Left cardiac atrium (tissue), 4 donors: ENCODE results near the gene CD59. TPM values are rescaled to one million over a fixed set of nuclear protein-coding genes. Genes with fewer than 3 reads are reported as not detected.

Experiments
- ATAC-seq, 2 donors: fragments of 200-7000 bp; cut with Tn5 transposase; one replicate each; pipeline ENCODE4 v1.9.1; 2020; ENCODE audit warnings: mild to moderate bottlenecking in 2 of 2, moderate library complexity in 2 of 2
- DNase-seq: peaks from one replicate; pipeline ENCODE4 v3.0.0-alpha.2; 2020
- intact Hi-C, 2 donors: fragments of 100-400 bp; cut with DNase I; formaldehyde crosslinking; loops; one replicate each; pipeline versions ENCODE4 v1.14.1 to v1.15.1; 2022 to 2023
- total RNA-seq, 2 donors: library from RNA; stranded (reverse); fragmentation: NEBNext Ultra II Directional; extraction: Animal tissue kit (Norgen Biotek cat#: 25700); gene quantifications; one replicate each; pipeline ENCODE4 v1.2.1, GENCODE V29; 2021
- donor health status: DM: no; HTN: yes; CAD: no.
- donor health status: DM: no; HTN: yes; CAD: no; lungs with severe emphysema.
- donor health status: DM: yes; HTN: yes; CAD: no.
- donor health status: Dilated cardiomyopathy.

The CD59 gene
- total RNA-seq, 2 donors from 2014 or later: 633 to 874 TPM

DNA sequence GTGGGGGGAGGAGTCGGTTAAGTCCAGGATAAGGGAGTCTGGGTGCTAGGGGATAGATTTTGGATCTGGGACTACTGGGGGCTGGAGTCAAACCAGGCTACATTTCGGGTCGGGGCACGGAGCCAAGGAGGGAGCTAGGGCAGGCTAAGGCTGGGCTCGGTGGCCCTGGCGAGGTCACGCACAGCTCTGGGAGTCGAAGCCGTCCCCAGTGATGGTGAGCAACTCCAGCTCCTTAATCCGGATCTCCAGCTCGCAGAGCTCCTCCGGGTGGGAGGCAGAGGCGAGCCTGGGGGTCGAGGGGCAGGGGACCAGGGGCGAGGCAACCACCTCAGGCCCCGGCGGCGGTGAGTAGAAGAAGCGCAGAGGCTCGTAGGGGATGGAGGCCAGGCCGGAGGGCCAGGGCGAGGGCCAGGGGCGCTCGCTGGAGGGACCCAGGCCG lies 36.1 kb downstream of the CD59 start:
- peak; percentile 62 for DNase-seq
- ATAC-seq: peak; percentile 0
- intact Hi-C loops: loop anchor here in 1 of 2 donors (5.0 kb wide), 1 partner anchor 37 kb away; the partner anchor contains the start of gene CD59

DNA sequence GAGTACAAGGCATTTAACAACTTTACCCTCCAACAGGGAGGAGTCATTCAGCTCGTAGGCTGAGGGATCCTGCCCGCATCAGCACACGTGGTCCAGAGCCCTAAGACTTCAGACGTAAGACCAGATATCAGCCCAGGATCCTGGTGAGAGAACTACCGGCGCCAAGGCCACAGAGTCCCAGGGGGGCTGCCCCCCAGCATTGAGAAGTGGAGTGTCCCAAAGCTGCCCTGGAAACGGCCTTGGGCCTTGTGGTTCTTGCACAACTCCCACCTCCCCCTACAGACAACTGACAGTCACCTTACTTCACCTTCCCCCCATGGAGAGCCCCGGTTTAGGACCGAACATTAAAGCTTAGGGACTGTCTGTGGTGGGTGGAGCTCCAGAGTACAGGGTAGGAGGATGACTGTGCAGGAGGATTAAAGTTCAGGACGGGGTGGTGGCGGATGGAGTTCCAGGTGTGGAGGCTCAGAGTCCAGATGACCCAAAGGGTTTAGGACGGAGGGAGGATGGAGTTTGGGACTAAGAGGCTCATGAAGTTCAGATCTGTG lies 36.6 kb downstream of the CD59 start:
- DNase-seq (no peak), ATAC-seq (no peak)
- intact Hi-C loops: loop anchor here (5.0 to 10.0 kb wide), 2 partner anchors 38 to 535 kb away; partner anchors contain the start of genes CD59 (in 1 of the 2) and CSTF3 (in 1 of the 2)

DNA sequence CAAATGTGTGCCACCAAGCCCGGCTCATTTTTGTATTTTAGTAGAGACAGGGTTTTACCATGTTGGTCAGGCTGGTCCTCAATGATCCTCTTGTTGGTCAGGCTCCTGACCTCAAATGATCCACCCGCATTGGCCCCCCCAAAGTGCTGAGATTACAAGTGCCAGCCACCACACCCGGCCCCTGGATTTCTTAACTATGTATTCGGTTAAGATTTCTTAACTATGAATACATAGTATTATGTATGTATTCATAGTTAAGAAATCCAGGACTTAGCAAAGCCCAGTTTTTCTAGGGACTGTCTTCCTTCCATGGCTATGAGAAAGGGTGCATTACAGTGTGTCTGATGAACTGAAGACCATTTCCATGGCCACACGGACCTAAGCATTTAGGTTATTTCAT lies 37.3 kb downstream of the CD59 start:
- ATAC-seq (no peak), DNase-seq (no peak)
- intact Hi-C loops: loop anchor here in 1 of 2 donors (10.0 kb wide), 1 partner anchor 534 kb away; the partner anchor contains the start of gene CSTF3

DNA sequence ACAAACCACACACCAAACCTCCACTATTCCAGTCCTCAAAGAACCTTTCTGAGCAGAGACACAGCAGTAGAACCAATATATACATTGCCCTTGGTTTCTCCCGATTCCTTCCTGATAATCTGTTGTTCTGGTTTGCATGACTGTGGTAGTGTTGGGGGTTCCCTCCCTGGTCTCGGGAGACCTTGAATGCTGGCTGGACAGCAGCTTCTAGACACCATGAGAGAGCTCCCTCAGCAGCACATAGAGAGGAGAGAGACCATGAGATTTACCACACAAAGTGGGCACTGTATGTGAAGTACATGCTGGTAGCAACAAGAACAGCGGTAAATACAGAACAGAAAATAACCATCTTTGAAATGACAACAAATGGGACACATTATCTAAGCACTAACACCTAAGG lies 38.2 kb downstream of the CD59 start:
- intact Hi-C loops: loop anchor here in 1 of 2 donors (10.0 kb wide), 1 partner anchor 533 kb away; the partner anchor contains the start of gene CSTF3
- no peak for DNase-seq
- ATAC-seq: no peak

DNA sequence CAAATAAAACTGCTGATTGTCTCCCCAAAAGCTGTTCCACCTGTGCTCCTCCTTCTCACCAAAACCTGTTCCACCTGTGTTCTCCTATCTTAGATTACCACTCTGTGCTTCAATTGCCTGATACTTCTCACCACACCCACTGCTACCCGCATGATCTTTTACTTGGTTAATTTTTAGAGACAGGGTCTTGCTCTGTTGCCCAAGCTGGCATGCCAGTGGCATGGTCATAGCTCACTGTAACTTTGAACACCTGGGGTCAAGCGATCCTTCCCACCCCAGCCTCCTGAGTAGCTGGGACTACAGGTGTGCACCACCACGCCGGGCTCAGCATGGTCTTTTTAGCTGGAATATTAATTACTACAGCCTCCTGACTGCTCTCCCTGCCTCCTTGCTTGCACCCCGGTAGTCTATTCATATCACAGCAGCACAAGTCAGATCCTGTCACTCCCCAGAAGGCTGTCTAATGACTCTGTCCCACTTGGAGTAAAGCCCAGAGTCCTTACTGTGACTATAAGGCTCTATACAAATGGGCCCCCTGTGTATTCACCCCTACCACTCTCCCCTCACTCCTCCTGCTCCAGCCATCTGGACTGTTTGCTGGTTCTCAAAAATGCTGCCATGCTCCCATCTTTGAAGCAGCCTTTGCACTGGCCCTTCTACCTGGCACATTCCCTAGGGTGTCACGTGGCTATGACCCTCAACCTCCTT lies 39.1 kb downstream of the CD59 start:
- no peak for ATAC-seq
- DNase-seq: no peak
- intact Hi-C loops: loop anchor here in 1 of 2 donors (10.0 kb wide), 1 partner anchor 532 kb away; the partner anchor contains the start of gene CSTF3

DNA sequence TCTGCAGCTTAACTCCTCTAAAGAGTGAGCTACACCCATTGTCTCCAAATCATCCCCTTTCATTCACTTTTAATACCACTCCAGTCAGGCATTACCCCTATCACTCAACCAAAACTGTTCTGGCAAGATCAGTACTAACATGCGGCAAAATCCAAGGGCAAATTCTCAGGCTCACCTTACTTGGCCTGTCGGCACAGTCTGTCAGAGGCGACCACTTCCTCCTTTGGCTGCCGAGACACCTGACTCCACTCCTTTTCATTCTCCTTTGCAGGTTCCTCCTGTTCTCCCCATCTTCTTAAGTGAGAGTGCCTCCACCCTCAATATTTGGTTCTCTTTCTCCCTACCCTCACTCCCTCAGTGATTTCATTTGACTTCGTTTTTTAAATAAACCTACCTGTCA lies 39.8 kb downstream of the CD59 start:
- DNase-seq (no peak), ATAC-seq (no peak)
- intact Hi-C loops: loop anchor here in 1 of 2 donors (10.0 kb wide), 1 partner anchor 532 kb away; the partner anchor contains the start of gene CSTF3

DNA sequence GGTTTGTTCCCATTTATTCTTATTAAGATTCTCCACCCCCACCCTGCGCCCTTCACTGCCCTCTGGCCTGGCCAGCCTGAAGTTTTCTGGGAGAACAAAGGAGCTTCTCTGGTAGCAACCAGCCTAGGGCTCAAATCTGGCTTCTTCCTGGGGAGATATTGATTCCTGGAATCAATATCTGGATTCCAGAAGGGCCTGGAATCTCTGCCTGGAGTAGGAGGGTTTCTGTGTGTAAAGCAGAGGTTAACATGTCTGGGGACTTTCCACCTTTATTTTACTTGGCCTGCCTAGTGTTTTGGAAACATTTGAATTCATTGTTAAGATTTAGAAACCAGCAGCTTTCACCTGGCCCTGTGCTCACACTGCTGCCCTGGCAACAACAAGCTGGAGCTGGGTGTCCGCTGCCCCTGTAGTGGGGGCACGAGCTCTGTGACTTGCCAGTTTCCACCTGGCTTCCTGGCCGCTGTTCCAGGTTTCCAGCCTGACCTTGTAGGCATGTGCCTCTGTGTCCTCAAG lies 41.1 kb downstream of the CD59 start:
- ATAC-seq (no peak), DNase-seq (peak; percentile 33)
- intact Hi-C loops: loop anchor here in 1 of 2 donors (10.0 kb wide), 1 partner anchor 530 kb away; the partner anchor contains the start of gene CSTF3

DNA sequence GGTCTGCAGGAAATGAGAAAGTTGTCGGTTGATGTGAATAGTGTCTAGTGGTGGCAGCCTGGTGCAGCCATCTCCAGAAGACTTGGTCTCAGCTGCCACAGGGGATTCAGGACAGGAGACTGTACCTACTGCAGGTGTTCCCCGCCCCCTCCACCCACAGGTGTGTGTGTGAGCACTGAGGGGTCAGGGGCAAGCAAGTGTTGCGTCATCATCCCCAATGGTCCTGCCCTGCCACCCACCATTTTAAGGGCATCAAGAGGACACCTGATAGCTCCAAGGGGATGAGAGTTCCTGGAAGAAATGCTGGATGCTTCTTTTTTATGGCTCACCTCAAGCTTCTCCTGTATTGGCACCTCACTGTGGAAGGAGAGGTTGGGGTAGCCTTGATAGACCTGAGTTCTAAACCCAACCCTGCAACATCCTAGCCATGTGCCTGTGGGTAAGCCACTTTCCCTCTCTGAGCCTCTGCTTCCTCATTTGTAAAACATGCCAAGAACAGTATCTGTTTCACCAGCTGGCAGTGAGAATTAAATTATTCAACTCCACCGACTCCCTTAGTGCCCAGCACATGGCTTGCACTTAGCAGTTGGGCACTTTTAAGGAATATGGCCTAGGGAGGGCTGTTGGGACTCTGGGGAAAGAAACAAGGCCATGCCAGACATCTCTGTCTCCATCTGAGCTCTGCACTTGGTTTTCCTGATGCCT lies 41.7 kb downstream of the CD59 start:
- DNase-seq (no peak), ATAC-seq (no peak)
- intact Hi-C loops: loop anchor here (5.0 to 10.0 kb wide), 2 partner anchors 38 to 530 kb away; partner anchors contain the start of gene CSTF3 (in 1 of the 2)

DNA sequence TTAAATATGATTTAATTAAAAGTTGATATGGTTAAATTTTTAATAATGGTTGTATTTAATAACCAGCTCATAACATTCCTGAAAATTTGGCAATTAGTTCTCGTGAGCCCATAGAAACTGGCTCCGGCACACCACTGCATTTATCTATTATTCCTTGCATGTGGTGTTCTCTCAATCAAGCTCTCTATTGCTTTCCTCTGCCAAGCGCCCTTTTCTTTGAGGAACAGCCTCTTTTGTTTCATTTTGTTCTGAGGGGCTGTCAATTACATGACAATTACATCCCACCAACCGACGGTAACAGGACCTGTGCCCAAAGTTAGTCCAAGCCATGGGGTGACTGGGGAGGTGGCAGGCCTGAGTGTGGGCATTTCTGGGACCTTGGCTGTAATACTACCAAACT lies 43.7 kb downstream of the CD59 start:
- intact Hi-C loops: loop anchor here (5.0 to 10.0 kb wide), 2 partner anchors 40 to 528 kb away; partner anchors contain the start of gene CSTF3 (in 1 of the 2)
- no peak for DNase-seq

DNA sequence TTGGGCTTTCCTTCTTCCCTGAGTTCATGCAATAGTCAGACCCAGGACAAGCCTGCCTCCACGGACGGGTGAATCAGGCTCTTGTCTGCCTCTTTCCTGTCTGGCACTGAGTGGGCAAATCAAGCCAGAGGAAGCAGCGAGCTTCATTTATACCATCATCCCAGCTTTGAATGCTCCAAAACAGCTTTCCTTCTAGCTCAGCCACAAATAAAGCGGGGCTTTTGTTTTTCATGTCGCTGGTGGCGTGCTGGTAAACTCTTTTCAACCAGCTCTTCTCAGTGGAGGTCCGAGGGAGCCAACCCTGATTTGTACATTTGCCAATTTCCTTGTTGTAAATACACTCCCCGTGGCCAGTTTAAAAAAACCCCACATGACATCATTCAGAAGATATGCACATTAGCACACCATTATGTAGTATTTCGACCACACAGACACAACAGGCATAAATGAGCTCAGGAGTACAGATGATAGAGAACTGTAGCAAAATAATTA lies 44.2 kb downstream of the CD59 start:
- intact Hi-C loops: loop anchor here (5.0 to 10.0 kb wide), 2 partner anchors 40 to 527 kb away; partner anchors contain the start of gene CSTF3 (in 1 of the 2)
- DNase-seq (peak; percentile 75), ATAC-seq (peak; percentile 50 to 85)

More for the DNA sequence above, 43.7 kb downstream of the CD59 start:
- ATAC-seq: no peak

DNA sequence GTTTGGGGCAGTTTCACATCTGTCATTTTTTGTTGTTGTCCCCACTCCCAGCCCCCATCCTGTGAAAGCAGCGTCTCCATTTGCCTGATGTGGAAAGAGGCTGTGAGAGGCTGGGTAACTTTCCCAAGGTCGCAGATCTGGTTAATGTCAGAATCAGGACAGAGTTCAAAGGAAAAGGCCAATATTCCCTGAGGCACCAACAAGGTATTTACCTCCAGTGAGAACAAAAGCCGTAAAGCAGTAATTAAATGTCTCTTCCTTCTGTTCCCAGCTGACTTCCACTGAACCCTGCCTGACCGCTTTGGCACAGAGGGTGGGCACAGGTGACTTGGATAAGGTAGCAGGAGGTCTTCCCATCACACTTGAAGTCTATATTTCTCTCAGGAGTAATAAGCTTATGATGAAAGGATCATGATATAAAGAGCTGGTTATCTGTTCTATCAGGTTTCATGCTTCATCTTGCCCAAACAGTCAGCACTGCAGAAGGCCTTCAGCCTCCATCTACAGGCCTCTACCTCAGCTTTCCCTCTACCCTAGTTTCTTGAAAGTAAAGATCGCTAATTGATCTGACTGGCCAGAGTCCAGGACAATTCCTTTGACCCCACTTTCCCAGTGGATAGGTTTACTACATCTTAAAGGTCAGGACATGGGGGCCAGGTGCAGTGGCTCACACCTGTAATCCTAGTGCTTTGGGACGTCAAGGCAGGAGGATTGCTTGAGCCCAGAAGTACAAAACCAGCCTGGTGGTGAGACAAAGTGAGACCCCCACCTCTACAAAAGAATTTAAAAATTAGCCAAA lies 45.0 kb downstream of the CD59 start:
- intact Hi-C loops: loop anchor here (5.0 to 10.0 kb wide), 2 partner anchors 41 to 526 kb away; partner anchors contain the start of gene CSTF3 (in 1 of the 2)
- ATAC-seq: no peak

DNA sequence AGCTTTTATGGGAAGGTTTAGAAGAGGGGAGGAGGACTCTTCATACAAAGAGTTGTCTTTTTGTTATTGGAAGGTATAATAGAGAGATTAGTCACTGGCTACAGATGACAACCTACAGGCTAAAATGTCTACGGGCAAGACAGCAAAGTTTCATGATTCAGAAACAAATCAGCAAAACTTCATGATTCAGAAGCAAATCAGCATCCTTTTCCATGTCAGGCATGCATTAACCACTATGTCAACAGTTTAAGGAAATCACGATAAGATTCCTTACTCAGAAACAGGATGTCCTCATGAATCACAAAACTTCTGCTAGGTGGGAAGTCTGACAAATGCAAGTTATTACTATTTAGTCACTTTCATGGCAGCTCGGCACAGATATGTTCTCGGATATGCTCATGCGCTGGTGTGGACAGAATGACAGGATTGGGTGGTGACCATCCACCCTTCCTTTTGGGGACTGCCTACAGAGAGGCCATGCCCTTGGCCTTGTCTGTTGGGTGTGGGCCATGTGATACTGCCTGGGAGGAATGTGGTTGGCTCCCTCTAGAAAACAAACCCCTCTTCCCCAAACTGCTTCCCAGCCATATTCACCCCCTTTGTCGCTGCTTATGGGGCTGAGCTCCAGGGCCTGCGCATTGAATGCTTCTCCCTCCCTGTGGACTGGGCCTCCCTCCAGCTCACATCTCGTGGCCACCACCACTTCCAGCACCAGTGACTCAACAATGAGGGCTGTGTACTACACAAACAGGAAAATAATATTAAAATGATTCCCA lies 45.7 kb downstream of the CD59 start:
- peak; percentile 63 to 85 for ATAC-seq
- intact Hi-C loops: loop anchor here (5.0 to 10.0 kb wide), 2 partner anchors 42 to 526 kb away; partner anchors contain the start of gene CSTF3 (in 1 of the 2)
- DNase-seq: peak; percentile 85

More for the DNA sequence above, 45.0 kb downstream of the CD59 start:
- no peak for DNase-seq

DNA sequence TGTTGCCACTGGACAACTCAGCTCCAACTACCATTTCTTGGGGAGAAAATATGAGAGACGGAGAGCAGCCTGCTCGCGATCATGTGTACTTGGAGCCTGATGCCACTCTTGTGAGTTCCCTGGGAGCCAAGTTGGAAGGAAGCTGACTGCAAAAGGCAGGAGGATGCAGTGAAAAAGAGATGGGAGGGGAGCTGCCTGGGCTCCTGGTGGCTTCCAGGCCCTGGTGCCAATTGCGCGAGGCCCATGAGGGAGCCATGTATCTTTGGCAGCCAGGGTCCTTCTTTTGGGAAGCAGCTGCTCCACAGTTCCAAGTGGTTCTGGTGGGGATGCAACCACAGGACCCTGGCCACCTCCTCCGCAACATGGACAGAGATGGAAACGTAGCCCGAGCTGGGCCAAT lies 46.7 kb downstream of the CD59 start:
- ATAC-seq: no peak
- intact Hi-C loops: loop anchor here (2.0 to 10.0 kb wide), 6 partner anchors 147 to 725 kb away; no protein-coding TSS in a partner anchor
- no peak for DNase-seq

DNA sequence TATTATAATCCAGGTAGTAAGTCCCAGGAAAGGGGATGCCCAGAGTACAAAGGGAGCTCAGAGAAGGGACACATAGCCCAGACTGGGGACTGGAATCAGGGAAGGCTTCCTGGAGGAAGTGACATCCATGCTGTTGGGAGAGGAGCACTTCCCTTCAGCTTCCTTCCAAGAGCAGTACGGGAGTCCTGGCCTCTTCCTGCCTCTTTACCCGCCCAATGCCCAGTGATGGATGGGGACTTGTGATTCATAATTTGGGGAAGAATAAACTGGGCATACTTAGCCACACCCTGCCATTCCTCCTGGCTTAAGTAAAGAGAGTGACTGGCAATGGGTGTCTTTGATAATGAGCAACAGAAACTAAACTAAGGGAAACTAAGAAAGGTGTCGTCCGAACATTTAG lies 47.1 kb downstream of the CD59 start:
- intact Hi-C loops: loop anchor here (2.0 to 10.0 kb wide), 6 partner anchors 147 to 724 kb away; no protein-coding TSS in a partner anchor
- DNase-seq (no peak), ATAC-seq (no peak)

DNA sequence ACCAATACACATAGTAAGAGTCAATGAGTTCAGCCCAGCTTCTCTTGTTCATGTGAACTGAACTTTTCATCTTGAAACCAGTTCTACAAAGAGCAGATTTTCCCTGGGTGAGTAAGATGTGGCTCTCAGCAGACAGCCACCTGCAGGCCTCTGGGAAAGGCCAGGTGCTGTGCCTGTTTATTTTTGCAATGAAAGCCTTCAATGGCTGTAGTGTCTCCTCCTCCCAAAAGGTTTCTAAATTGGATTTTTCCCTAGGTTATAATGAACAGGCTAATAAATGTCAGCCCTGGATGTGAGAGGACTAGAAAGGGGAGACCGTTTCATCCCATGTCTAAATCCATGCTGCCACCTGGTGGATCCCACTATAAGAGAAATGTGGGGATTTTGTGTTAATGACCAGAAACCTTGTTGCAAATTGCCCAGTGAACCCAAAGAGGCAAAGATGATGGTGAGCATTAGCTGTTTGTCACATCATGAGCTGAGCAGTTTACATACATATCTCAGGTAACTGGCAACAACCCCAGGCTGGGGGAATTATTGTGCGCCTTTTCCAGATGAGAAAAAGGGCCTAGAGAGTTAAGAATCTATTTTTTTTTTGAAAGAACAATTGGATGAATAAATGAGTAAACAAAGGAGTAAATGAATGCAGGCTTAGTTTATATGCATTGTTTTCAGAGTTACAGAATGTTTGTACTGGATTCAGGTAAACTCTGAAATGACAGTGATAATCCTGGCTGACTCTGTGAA lies 48.3 kb downstream of the CD59 start:
- DNase-seq (peak; percentile 36), ATAC-seq (no peak)
- intact Hi-C loops: loop anchor here (2.0 to 10.0 kb wide), 6 partner anchors 146 to 723 kb away; no protein-coding TSS in a partner anchor

DNA sequence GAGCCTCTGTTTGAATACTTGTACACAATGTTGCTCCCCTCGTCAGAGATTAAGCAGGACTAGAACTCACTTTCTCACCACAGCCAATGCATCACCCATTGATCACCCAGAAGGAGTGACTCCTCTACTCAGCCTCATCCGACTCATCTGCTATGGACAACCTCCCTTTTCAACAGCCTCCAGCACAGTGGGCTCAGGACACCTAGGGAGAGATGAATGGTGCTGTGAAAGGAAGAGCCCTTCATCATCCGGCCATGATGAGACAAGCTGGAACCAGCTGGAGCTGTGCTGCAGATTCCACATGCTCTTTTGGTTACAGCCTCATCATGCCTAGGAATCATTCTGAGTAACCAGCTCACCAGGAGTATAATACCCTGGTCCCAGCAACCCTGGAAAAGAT lies 51.1 kb downstream of the CD59 start:
- intact Hi-C loops: loop anchor here (5.0 to 10.0 kb wide), 5 partner anchors 143 to 720 kb away; no protein-coding TSS in a partner anchor
- no peak for ATAC-seq
- DNase-seq: no peak
